ENCODE results near the gene PRRT1.

PRRT1 gene

GRCh38 chr6:32183483-32184083 is 31.8 kb upstream of the PRRT1 start:
- no peak overlapping the region for H3K4me3 Mint-ChIP-seq
- peak overlapping the region; percentile 93 for H3K27ac Mint-ChIP-seq
- H3K4me1 Mint-ChIP-seq, result peaks cover 65% of the 10 kb centered on the region
- no peak for TF ChIP-seq CTCF (IDR thresholded peaks at IDR 0.05)
- H3K36me3 Mint-ChIP-seq (ENCODE audit: low read depth), result peaks cover 48% of the 10 kb centered on the region
- no peaks in the 10 kb centered on the region for H3K9me3 Mint-ChIP-seq
- no peak for DNase-seq
- no peaks in the 10 kb centered on the region for H3K27me3 Mint-ChIP-seq (ENCODE audit: low read depth, poor library complexity)

DNA sequence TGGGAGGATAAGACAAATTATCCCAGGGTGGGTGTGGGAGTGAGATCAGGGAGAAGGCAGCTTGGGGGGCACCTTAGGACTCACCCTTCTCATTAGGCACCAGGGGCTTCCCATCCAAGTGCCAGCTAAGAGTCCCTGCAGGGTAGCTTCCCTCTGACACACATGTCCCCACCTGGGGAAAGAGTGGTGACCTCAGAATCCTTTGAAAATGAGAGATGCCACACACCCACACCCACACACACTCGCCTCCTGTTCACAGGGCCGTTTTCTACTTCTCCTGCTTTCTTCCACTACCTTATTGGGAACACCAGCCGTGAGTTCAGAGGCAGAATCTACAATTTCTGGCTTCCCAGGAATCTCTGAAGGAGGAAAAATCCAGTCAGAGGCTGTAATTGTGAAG is 31.3 kb upstream of the PRRT1 start:
- peak overlapping the region; percentile 69 for H3K27ac Mint-ChIP-seq
- no peaks in the 10 kb centered on the region for H3K9me3 Mint-ChIP-seq
- peaks cover 48% of the 10 kb centered on the region for H3K36me3 Mint-ChIP-seq (ENCODE audit: low read depth)
- TF ChIP-seq CTCF (IDR thresholded peaks at IDR 0.05), result no peak
- H3K27me3 Mint-ChIP-seq (ENCODE audit: low read depth, poor library complexity), result no peaks in the 10 kb centered on the region
- DNase-seq, result no peak
- no peak overlapping the region for H3K4me3 Mint-ChIP-seq
- peaks cover 65% of the 10 kb centered on the region for H3K4me1 Mint-ChIP-seq

DNA sequence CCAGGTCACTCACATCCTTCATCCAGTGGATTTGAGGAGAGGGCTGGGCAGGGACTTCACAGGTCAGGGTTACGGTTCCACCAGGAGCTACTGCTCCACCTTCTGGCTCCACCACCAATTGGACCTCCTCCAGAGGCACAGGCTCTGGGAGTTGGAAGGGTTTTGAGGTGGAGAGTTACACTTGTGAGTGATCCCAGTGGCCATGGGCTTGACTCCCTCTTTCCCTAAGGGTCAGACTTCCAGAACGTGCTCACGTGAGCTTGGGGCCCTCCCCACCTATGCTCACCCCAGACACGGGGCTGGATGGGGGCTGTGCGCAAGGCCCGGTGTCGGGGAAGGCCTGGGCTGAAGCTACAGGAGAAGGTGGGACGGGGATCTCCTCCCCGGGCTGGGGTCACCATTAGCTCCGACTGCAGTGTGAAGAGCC is 30.8 kb upstream of the PRRT1 start:
- no peaks in the 10 kb centered on the region for H3K9me3 Mint-ChIP-seq
- H3K27me3 Mint-ChIP-seq (ENCODE audit: low read depth, poor library complexity), result no peaks in the 10 kb centered on the region
- DNase-seq, result no peak
- peaks cover 45% of the 10 kb centered on the region for H3K36me3 Mint-ChIP-seq (ENCODE audit: low read depth)
- no peak for TF ChIP-seq CTCF (IDR thresholded peaks at IDR 0.05)
- peak overlapping the region; percentile 80 for H3K27ac Mint-ChIP-seq
- peaks cover 61% of the 10 kb centered on the region for H3K4me1 Mint-ChIP-seq
- H3K4me3 Mint-ChIP-seq, result no peak overlapping the region

DNA sequence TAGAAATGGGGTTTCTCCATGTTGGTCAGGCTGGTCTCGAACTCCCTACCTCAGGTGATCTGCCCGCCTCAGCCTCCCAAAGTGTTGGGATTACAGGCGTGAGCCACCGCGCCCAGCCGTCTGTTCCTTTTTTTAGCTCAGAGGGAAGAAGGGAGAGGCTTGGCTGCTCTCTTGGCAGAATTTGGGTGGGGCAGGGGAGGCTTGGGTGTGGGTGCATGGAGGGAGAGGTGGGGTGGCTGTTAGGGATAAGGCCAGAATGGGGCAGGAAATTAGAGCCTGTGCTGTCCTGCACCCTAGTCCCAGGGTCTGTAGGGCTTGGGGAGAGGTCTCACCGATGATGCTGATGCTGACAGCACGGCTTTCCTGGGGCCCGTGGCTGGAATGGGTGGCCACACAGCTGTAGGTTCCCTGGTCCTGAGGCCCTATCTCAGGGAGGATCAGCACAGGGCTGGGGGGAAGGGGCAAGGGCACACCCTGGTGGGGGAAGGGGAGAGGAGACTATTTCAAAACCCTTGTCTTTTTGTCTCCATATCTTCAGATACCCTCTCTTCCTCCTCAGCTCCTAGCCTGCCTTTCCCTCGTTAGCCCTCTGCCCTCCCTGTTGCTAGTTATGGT is 30.3 kb upstream of the PRRT1 start:
- H3K9me3 Mint-ChIP-seq, result no peaks in the 10 kb centered on the region
- H3K4me1 Mint-ChIP-seq, result peaks cover 61% of the 10 kb centered on the region
- no peaks in the 10 kb centered on the region for H3K27me3 Mint-ChIP-seq (ENCODE audit: low read depth, poor library complexity)
- H3K27ac Mint-ChIP-seq, result peak overlapping the region; percentile 80
- DNase-seq, result no peak
- TF ChIP-seq CTCF (IDR thresholded peaks at IDR 0.05), result no peak
- no peak overlapping the region for H3K4me3 Mint-ChIP-seq
- H3K36me3 Mint-ChIP-seq (ENCODE audit: low read depth), result peaks cover 40% of the 10 kb centered on the region

DNA sequence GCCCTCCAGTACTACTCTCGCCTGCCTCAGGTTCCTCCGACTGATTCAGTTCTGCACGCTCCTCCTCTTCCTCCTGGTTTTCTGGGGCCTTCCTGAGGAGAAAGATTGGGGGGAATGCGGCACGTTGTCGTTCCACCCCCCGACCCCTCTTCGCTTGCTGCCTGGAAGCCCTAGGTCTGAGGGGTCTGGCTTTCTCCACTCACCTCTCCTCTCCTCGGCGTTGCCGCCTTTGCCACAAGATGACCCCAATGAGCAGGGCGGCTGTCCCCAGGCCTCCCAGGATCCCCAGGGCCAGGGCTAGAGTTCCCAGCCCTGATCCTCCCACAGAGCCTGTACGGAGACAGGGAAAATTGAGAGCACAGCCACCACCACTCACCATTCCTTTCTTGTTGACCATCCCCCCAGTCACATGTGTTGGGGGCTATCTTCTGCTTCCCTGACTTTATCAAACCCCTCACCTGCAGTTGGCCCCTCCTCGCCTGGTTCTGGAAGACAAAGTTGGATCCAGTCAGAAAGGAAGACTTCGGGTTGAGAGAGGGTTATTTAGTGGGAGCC is 29.5 kb upstream of the PRRT1 start:
- H3K4me1 Mint-ChIP-seq, result peaks cover 61% of the 10 kb centered on the region
- H3K36me3 Mint-ChIP-seq (ENCODE audit: low read depth), result peaks cover 32% of the 10 kb centered on the region
- DNase-seq, result no peak
- H3K9me3 Mint-ChIP-seq, result no peaks in the 10 kb centered on the region
- no peaks in the 10 kb centered on the region for H3K27me3 Mint-ChIP-seq (ENCODE audit: low read depth, poor library complexity)
- peak overlapping the region; percentile 93 for H3K4me3 Mint-ChIP-seq
- TF ChIP-seq CTCF (IDR thresholded peaks at IDR 0.05), result no peak
- peak overlapping the region; percentile 64 for H3K27ac Mint-ChIP-seq
